Endothelial cell of umbilical vein (primary cell): ENCODE measurements around the gene PSMA3. TPM values are rescaled to one million over a fixed set of nuclear protein-coding genes. Genes with fewer than 3 reads are reported as not detected.

Experiments used
- BruUV-seq: library from RNA; stranded (reverse); fragments of 400-500 nt; replicated peaks from 2 replicates; lab custom pipeline; 2021; lab: Mats Ljungman, UMichigan
- CTCF ChIA-PET: fragments of 300-600, 350-600 bp; sonication (Branson Sonifier 250); formaldehyde crosslinking; loops from one replicate; lab custom pipeline; 2021; ENCODE audit warnings: antibody characterized with exemption, inconsistent platforms; lab: Charles Lee
- POLR2A ChIA-PET: fragments of 300-600, 350-600 bp; sonication (Branson Sonifier 250); formaldehyde crosslinking; loops from one replicate; lab custom pipeline; 2021; ENCODE audit warnings: antibody characterized with exemption, inconsistent platforms; lab: Charles Lee
- DNase-seq: peaks from one replicate; pipeline ENCODE4 v3.0.0-alpha.2; 2011; ENCODE audit warnings: low read depth, low spot score
- FAIRE-seq: peaks from 2 replicates; lab custom pipeline; 2011; peaks lifted over from hg19 to GRCh38; lab: Jason Lieb, UNC
- H2AFZ ChIP-seq: 2 replicates; pipeline ENCODE4 v1.6.0; 2012; ENCODE audit warnings: low read depth, low read length, control low read depth, inconsistent platforms
- H3K27ac ChIP-seq: 2 replicates; pipeline ENCODE4 v1.5.1; 2011; ENCODE audit warnings: low read depth, mild to moderate bottlenecking, control low read depth, low read length, moderate library complexity; ENCODE audit not compliant: insufficient read depth
- H3K27me3 ChIP-seq, 2 experiments: 2 replicates each; pipeline versions ENCODE4 v1.6.0 to v1.6.1; 2011; ENCODE audit warnings: low read length in 2 of 2, mixed read lengths in 1 of 2; ENCODE audit not compliant: control insufficient read depth in 2 of 2, insufficient read depth in 2 of 2
- H3K36me3 ChIP-seq, 2 experiments: 2 replicates in 1 of 2; 3 replicates in 1 of 2; pipeline ENCODE4 v1.5.1; 2011; ENCODE audit warnings: low read length in 2 of 2, mild to moderate bottlenecking in 1 of 2, moderate library complexity in 1 of 2; ENCODE audit not compliant: control insufficient read depth in 2 of 2, insufficient read depth in 2 of 2; ENCODE audit errors: extremely low read depth in 1 of 2
- H3K4me1 ChIP-seq: 3 replicates; pipeline ENCODE4 v1.5.1; 2011; ENCODE audit warnings: mild to moderate bottlenecking, low read length; ENCODE audit not compliant: control insufficient read depth, insufficient read depth; ENCODE audit errors: extremely low read depth
- H3K4me2 ChIP-seq: 2 replicates; pipeline ENCODE4 v1.6.1; 2011; ENCODE audit warnings: low read length, control low read depth, mixed read lengths; ENCODE audit not compliant: insufficient read depth
- H3K4me3 ChIP-seq, 3 experiments: fragments of 200-600 bp in 1 of 3; sonication (generic), shearing (Covaris generic) in 1 of 3; replicated peaks in 1 of 3; 2 replicates each; pipeline ENCODE4 v1.5.1; 2011 to 2016; ENCODE audit warnings: control low read depth in 3 of 3, low read length in 3 of 3, mild to moderate bottlenecking in 2 of 3, inconsistent platforms in 1 of 3, low read depth in 1 of 3, moderate library complexity in 1 of 3; ENCODE audit not compliant: insufficient read depth in 1 of 3
- H3K79me2 ChIP-seq: 2 replicates; pipeline ENCODE4 v1.6.0; 2012; ENCODE audit warnings: low read length, inconsistent platforms; ENCODE audit not compliant: control insufficient read depth, insufficient read depth
- H3K9ac ChIP-seq: replicated peaks from 2 replicates; pipeline ENCODE3; 2011; ENCODE audit warnings: low read length, control low read depth; ENCODE audit not compliant: insufficient read depth; ENCODE audit errors: extremely low read depth
- H3K9me1 ChIP-seq: replicated peaks from 3 replicates; pipeline ENCODE4 v1.6.0; 2011; ENCODE audit warnings: mild to moderate bottlenecking, low read length; ENCODE audit not compliant: control insufficient read depth, insufficient read depth; ENCODE audit errors: extremely low read depth
- H3K9me3 ChIP-seq: replicated peaks from 2 replicates; pipeline ENCODE4 v1.5.1; 2012; ENCODE audit warnings: low read length, inconsistent platforms; ENCODE audit not compliant: control insufficient read depth, insufficient read depth
- H4K20me1 ChIP-seq: replicated peaks from 2 replicates; pipeline ENCODE3; 2011; ENCODE audit warnings: mild to moderate bottlenecking, low read length; ENCODE audit not compliant: control insufficient read depth, insufficient read depth; ENCODE audit errors: extremely low read depth
- FOS ChIP-seq: IDR thresholded peaks from 2 replicates; pipeline ENCODE4 v1.6.1; 2011; ENCODE audit warnings: mild to moderate bottlenecking, low read length, moderate library complexity, borderline replicate concordance; ENCODE audit not compliant: insufficient read depth
- JUN ChIP-seq: IDR thresholded peaks from 2 replicates; pipeline ENCODE4 v1.6.1; 2011; ENCODE audit warnings: borderline replicate concordance, low read depth; ENCODE audit not compliant: insufficient read length, insufficient read depth
- POLR2A ChIP-seq: IDR thresholded peaks from 2 replicates; pipeline ENCODE4 v1.6.1; 2012; ENCODE audit warnings: low read depth, mild to moderate bottlenecking, control low read depth, low read length
- dilution Hi-C: fragments of 300-500 bp; cut with MboI; formaldehyde crosslinking; loops from one replicate; pipeline ENCODE4 v1.15.0; 2019; ENCODE audit warnings: low sequenced_read_pairs; ENCODE audit not compliant: extremely low pct_ligation_motif_present
- intact Hi-C: fragments of 100-400 bp; cut with micrococcal nuclease; formaldehyde crosslinking; loops from one replicate; pipeline ENCODE4 v1.10.0; 2022
- polyA plus RNA-seq, 4 experiments: library from polyadenylated mRNA; depleted of rRNA in 3 of 4; stranded (reverse) in 3 of 4; unstranded in 1 of 4; fragments of >200 nt; gene quantifications; 2 replicates each; pipeline versions ENCODE4 v1.2.1 to v1.2.3, GENCODE V29; 2011 to 2012; ENCODE audit warnings: missing spikeins in 1 of 4
- total RNA-seq: library from RNA; stranded (reverse); gene quantifications from 2 replicates; pipeline ENCODE4 v1.2.3, GENCODE V29; 2021
- TF ChIP-seq, protein P1 (sequence below): IDR thresholded peaks from 2 replicates; pipeline ENCODE4 v1.6.1; 2011; ENCODE audit not compliant: insufficient read depth, insufficient read length
- TF ChIP-seq, protein P2 (sequence below), 2 donors: IDR thresholded peaks; 1 replicate in 1 of 2; 2 replicates in 1 of 2; pipeline ENCODE4 v1.5.1; 2011; ENCODE audit warnings: low read length in 2 of 2, mild to moderate bottlenecking in 2 of 2, moderate library complexity in 2 of 2, control low read depth in 1 of 2, inconsistent platforms in 1 of 2, low read depth in 1 of 2; ENCODE audit not compliant: insufficient read depth in 1 of 2; ENCODE audit errors: extremely low read depth in 1 of 2

PSMA3 gene
- total and polyA plus RNA-seq, 2 donors (not counting 3 experiments of a cell fraction or from before 2014, with no cell fraction given), result 240 to 297 TPM

DNA sequence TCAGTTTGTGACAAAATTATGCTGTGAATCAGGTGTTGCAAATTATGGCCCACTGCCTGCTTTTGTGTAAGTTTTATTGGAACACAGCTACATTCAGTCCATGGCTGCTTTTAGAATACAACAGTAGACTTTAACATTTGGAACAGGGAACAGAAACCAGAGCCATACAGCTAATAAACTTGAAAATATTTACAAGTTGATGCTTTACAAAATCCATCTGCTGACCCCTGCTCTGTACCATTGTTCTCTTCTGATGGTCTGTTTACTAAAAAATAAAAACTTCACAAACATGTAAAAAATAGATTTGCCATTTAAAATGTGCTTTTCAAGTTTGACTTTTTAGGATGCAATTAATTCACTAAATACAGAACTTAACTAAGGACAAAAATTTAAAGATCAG, 20.8 kb downstream of the PSMA3 start:
- peaks cover 20 to 27% of the 10 kb centered on the region in 2 experiments for H3K36me3 ChIP-seq
- FAIRE-seq, result no peak

DNA sequence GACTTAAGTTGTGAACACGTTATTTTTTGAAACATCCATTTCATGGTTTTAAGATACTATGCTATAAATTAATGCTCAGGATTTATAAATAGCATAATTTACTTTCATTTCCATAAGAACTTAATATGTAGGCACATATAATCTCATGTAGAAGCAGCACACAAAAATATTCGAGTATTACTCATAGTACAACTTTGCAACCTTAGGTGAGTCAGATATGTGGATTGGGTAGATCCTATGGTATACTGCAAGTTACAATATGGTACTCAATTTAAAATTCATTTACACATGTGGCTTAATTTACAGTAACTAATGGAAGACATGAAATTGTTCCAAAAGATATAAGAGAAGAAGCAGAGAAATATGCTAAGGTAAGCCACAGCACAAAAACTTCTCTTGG, 26.0 kb downstream of the PSMA3 start:
- no TSS peak for BruUV-seq
- Histone ChIP-seq H2AFZ (no peak overlapping the region), H3K9me3 (no peaks in the 10 kb centered on the region), H3K36me3 (peaks cover 13 to 29% of the 10 kb centered on the region in 2 experiments), H3K27ac (no peak overlapping the region), H3K4me2 (no peak overlapping the region), H3K9me1 (no peaks in the 10 kb centered on the region), H3K9ac (no peak overlapping the region), H3K79me2 (peaks cover 25% of the 10 kb centered on the region), H3K27me3 (no peaks in the 10 kb centered on the region), H3K4me3 (no peak overlapping the region), H3K4me1 (peaks cover 6% of the 10 kb centered on the region), H4K20me1 (peaks cover 3% of the 10 kb centered on the region)
- TF ChIP-seq POLR2A, result no peak
- TF ChIP-seq, protein P1, sequence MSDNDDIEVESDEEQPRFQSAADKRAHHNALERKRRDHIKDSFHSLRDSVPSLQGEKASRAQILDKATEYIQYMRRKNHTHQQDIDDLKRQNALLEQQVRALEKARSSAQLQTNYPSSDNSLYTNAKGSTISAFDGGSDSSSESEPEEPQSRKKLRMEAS, result no peak
- intact Hi-C loops (no loop called here), dilution Hi-C loops (no loop called here)
- ChIA-PET CTCF (no interaction called here), POLR2A (no interaction called here)
- FAIRE-seq (no peak), DNase-seq (no peak)

More for the DNA sequence above, 20.8 kb downstream of the PSMA3 start:
- no peaks in the 10 kb centered on the region for H3K27me3 ChIP-seq
- H3K4me2 ChIP-seq, result no peak overlapping the region
- no peak overlapping the region for H3K27ac ChIP-seq
- dilution Hi-C loops, result no loop called here
- POLR2A ChIA-PET, result no interaction called here
- H4K20me1 ChIP-seq, result no peaks in the 10 kb centered on the region
- TF ChIP-seq FOS, result no peak
- no peak for TF ChIP-seq JUN
- TF ChIP-seq, protein P1, result no peak
- TF ChIP-seq, protein P2, sequence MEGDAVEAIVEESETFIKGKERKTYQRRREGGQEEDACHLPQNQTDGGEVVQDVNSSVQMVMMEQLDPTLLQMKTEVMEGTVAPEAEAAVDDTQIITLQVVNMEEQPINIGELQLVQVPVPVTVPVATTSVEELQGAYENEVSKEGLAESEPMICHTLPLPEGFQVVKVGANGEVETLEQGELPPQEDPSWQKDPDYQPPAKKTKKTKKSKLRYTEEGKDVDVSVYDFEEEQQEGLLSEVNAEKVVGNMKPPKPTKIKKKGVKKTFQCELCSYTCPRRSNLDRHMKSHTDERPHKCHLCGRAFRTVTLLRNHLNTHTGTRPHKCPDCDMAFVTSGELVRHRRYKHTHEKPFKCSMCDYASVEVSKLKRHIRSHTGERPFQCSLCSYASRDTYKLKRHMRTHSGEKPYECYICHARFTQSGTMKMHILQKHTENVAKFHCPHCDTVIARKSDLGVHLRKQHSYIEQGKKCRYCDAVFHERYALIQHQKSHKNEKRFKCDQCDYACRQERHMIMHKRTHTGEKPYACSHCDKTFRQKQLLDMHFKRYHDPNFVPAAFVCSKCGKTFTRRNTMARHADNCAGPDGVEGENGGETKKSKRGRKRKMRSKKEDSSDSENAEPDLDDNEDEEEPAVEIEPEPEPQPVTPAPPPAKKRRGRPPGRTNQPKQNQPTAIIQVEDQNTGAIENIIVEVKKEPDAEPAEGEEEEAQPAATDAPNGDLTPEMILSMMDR (IDR thresholded peaks at IDR 0.05; ENCODE audit: extremely low read depth in 1 of 2, insufficient read depth in 1 of 2, low read depth in 1 of 2, low read length in 2 of 2), result no peak
- TF ChIP-seq POLR2A, result no peak
- no TSS peak for BruUV-seq
- H3K9me1 ChIP-seq, result no peaks in the 10 kb centered on the region
- peaks cover 6% of the 10 kb centered on the region for H3K4me1 ChIP-seq
- H3K4me3 ChIP-seq, result no peak overlapping the region
- H2AFZ ChIP-seq, result no peak overlapping the region
- H3K9ac ChIP-seq, result no peak overlapping the region
- no peaks in the 10 kb centered on the region for H3K9me3 ChIP-seq
- CTCF ChIA-PET, result interaction anchor here (1.1 kb wide), 1 partner anchor 21 kb away, joined by 3 read pairs; the partner anchor contains the start of gene PSMA3
- DNase-seq, result no peak
- intact Hi-C loops, result no loop called here
- no peaks in the 10 kb centered on the region for H3K79me2 ChIP-seq
